HG03342 (cell line): ENCODE results near the gene ING5.

Source experiments
- ATAC-seq: cut with Tn5 transposase; IDR thresholded peaks from one replicate; pipeline ENCODE4 v1.9.1; 2021; ENCODE audit warnings: mild to moderate bottlenecking, moderate library complexity; ENCODE audit not compliant: unreplicated experiment

Gene ING5

GRCh38 chr2:241774419-241775222 lies 72.8 kb downstream of the ING5 start:
- ATAC-seq, result no peak

- no peak for ATAC-seq
These were observed 73.7 kb downstream of the ING5 start for GRCh38 chr2:241775223-241776177.

- no peak for ATAC-seq
These were observed 74.7 kb downstream of the ING5 start, which contains the start of gene GAL3ST2 for GRCh38 chr2:241776336-241777169. Gene GAL3ST2 (plus strand): TSS chr2:241776822. CDS start chr2:241776956, 134 bp downstream.

GRCh38 chr2:241777170-241777685 lies 75.4 kb downstream of the ING5 start:
- no peak for ATAC-seq

GRCh38 chr2:241777686-241778627 lies 76.1 kb downstream of the ING5 start:
- ATAC-seq, result no peak
